Keratinocyte (primary cell): ENCODE results near the gene TPBG.

Source experiments
- EZH2 ChIP-seq: IDR thresholded peaks from one replicate; pipeline ENCODE4 v1.6.1; 2012; ENCODE audit warnings: inconsistent platforms, mild to moderate bottlenecking, low read length, moderate library complexity
- TF ChIP-seq, protein P1 (sequence below), 3 experiments: IDR thresholded peaks in 1 of 3; conservative IDR thresholded peaks in 1 of 3; optimal IDR thresholded peaks in 1 of 3; 2 replicates in 2 of 3; 3 replicates in 1 of 3; pipeline versions ENCODE3 to v1.5.1; 2011; ENCODE audit warnings: low read length in 3 of 3, mild to moderate bottlenecking in 3 of 3, moderate library complexity in 2 of 3, control low read depth in 1 of 3, inconsistent platforms in 1 of 3; ENCODE audit not compliant: insufficient read depth in 2 of 3; ENCODE audit errors: extremely low read depth in 1 of 3

DNA sequence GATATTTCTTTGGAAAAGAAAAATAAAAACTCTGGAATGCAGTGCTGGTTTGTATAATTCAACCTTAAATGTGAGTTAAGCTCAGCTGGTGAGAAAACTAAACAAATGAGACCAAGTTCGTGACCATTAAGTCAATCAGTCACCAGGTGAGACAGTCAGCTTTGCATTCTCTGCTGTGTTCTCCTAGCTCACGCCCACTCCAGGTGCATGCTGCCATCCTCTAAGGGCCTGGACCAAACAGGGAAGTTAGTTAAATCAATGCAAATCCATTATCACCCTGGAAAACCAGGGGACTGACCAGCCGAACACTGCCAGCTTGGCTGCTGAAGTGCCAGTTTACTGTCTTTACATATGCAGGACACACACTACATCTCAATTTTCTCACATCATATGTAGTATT lies 7.2 kb downstream of the TPBG start:
- TF ChIP-seq, protein P1, sequence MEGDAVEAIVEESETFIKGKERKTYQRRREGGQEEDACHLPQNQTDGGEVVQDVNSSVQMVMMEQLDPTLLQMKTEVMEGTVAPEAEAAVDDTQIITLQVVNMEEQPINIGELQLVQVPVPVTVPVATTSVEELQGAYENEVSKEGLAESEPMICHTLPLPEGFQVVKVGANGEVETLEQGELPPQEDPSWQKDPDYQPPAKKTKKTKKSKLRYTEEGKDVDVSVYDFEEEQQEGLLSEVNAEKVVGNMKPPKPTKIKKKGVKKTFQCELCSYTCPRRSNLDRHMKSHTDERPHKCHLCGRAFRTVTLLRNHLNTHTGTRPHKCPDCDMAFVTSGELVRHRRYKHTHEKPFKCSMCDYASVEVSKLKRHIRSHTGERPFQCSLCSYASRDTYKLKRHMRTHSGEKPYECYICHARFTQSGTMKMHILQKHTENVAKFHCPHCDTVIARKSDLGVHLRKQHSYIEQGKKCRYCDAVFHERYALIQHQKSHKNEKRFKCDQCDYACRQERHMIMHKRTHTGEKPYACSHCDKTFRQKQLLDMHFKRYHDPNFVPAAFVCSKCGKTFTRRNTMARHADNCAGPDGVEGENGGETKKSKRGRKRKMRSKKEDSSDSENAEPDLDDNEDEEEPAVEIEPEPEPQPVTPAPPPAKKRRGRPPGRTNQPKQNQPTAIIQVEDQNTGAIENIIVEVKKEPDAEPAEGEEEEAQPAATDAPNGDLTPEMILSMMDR (optimal IDR thresholded peaks at IDR 0.05 in 1 of 3, IDR thresholded peaks at IDR 0.05 in 1 of 3, conservative IDR thresholded peaks at IDR 0.05 in 1 of 3; ENCODE audit: extremely low read depth in 1 of 3, insufficient read depth in 2 of 3, low read length in 3 of 3): no peak
- no peak for TF ChIP-seq EZH2
